ENCODE results near the gene ADAMTSL1.

GRCh38 chr9:18520416-18521047 is 46.6 kb downstream of the ADAMTSL1 start:
- TF ChIP-seq CTCF (IDR thresholded peaks at IDR 0.05; ENCODE audit: low read depth, low read length) = no peak
- TF ChIP-seq EZH2phosphoT487 (IDR thresholded peaks at IDR 0.05; ENCODE audit: low read depth) = no peak

Data from OCI-LY3 (cell line).